Spleen (tissue), 11 donors: Measurements from ENCODE around the gene ABCC5. TPM values are rescaled to one million over a fixed set of nuclear protein-coding genes. Genes with fewer than 3 reads are reported as not detected.

Source experiments
- DNase-seq: peaks from one replicate; pipeline ENCODE4 v3.0.0-alpha.2; 2020
- H3K27ac ChIP-seq, 8 donors: fragments of 200-600 bp; sonication (generic) in 7 of 8; 1 replicate in 4 of 8; 2 replicates in 4 of 8; pipeline versions ENCODE4 v1.5.0 to v1.8.0; 2016 to 2021; ENCODE audit warnings: inconsistent platforms in 4 of 8, mild to moderate bottlenecking in 4 of 8, moderate library complexity in 1 of 8
- H3K27me3 ChIP-seq, 7 donors: fragments of 200-600 bp; sonication (generic) in 6 of 7; replicated peaks in 1 of 7; 1 replicate in 4 of 7; 2 replicates in 3 of 7; pipeline versions ENCODE4 v1.5.0 to v1.8.0; 2016 to 2021; ENCODE audit warnings: inconsistent platforms in 3 of 7, mild to moderate bottlenecking in 1 of 7
- H3K36me3 ChIP-seq, 6 donors: fragments of 200-600 bp; sonication (generic) in 5 of 6; 1 replicate in 4 of 6; 2 replicates in 2 of 6; pipeline versions ENCODE4 v1.5.0 to v1.8.0; 2016 to 2021; ENCODE audit warnings: inconsistent platforms in 2 of 6
- H3K4me1 ChIP-seq, 6 donors: fragments of 200-600 bp; sonication (generic) in 5 of 6; 1 replicate in 3 of 6; 2 replicates in 3 of 6; pipeline versions ENCODE4 v1.5.0 to v1.8.0; 2016 to 2021; ENCODE audit warnings: inconsistent platforms in 3 of 6
- H3K4me3 ChIP-seq, 8 donors: fragments of 200-600 bp; sonication (generic) in 7 of 8; 1 replicate in 4 of 8; 2 replicates in 4 of 8; pipeline versions ENCODE4 v1.5.0 to v1.8.0; 2016 to 2021; ENCODE audit warnings: inconsistent platforms in 4 of 8, mild to moderate bottlenecking in 4 of 8, moderate library complexity in 2 of 8
- H3K9me3 ChIP-seq, 8 donors: fragments of 200-600 bp; sonication (generic) in 7 of 8; 1 replicate in 4 of 8; 2 replicates in 4 of 8; pipeline versions ENCODE4 v1.5.0 to v1.8.0; 2016 to 2021; ENCODE audit warnings: inconsistent platforms in 4 of 8
- CTCF ChIP-seq, 11 experiments: fragments of 200-600 bp in 7 of 11; fragments of 450-650 bp in 4 of 11; sonication (generic) in 4 of 11; IDR thresholded peaks in 8 of 11; conservative IDR thresholded peaks in 3 of 11; 1 replicate in 7 of 11; 2 replicates in 4 of 11; pipeline versions ENCODE4 v1.4.0 to v1.8.0; 2016 to 2021; ENCODE audit warnings: antibody characterized with exemption in 11 of 11, inconsistent platforms in 4 of 11, mild to moderate bottlenecking in 1 of 11
- POLR2A ChIP-seq, 3 donors: fragments of 450-650 bp; IDR thresholded peaks; one replicate each; pipeline ENCODE4 v1.5.1; 2017; ENCODE audit warnings: antibody characterized with exemption in 3 of 3, mild to moderate bottlenecking in 1 of 3
- POLR2AphosphoS5 ChIP-seq, 3 donors: sonication (generic); formaldehyde crosslinking; IDR thresholded peaks; one replicate each; pipeline ENCODE4 v1.5.1; 2017; ENCODE audit warnings: antibody characterized with exemption in 3 of 3
- WGBS, 5 donors: extraction: QIAGEN DNeasy Blood & Tissue Kit in 3 of 5; methylation state at CpG; one replicate each; pipeline versions ENCODE4 v1.1.5 to v1.1.7; 2013 to 2018; 5-methylcytosine and 5-hydroxymethylcytosine counted together
- intact Hi-C: fragments of 100-400 bp; cut with DNase I; formaldehyde crosslinking; loops from one replicate; pipeline ENCODE4 v1.15.0; 2023; ENCODE audit warnings: low total_unique reads
- polyA plus RNA-seq, 3 donors: library from polyadenylated mRNA; stranded (reverse); fragments of 200-250 nt; gene quantifications; one replicate each; pipeline ENCODE4 v1.2.1, GENCODE V29; 2013
- total RNA-seq, 7 donors: library from RNA; depleted of rRNA in 3 of 7; stranded (reverse); fragments of >200 nt in 3 of 7; fragmentation: NEBNext Ultra II Directional in 4 of 7; extraction: Animal tissue kit (Norgen Biotek cat#: 25700) in 4 of 7; gene quantifications; one replicate each; pipeline versions ENCODE4 v1.1.0 to v1.2.1, GENCODE V29; 2016 to 2021
- donor health status: healthy with polysubstance abuse.
- donor health status: DM: no; HTN: no; CAD: no; lungs with moderate emphysema.
- donor health status: DM: no; HTN: no; CAD: no.
- donor health status: Bipolar disorder and iron deficiency.
- donor health status: healthy.
- donor health status: DM: no; HTN: no; CAD: no.
- donor health status: DM: yes; HTN: yes; CAD: no.

Gene ABCC5
- total and polyA plus RNA-seq, 10 donors, result 19.6 to 112 (median 59.9) TPM

- 78 to 89% (median 82%) methylated on average over 8 to 14 of the region's 14 CpGs for WGBS, 5 donors
- Histone ChIP-seq H3K27me3 (peaks cover 0 to 7% (median 0%) of the 10 kb centered on the region in 7 donors), H3K36me3 (no peaks in the 10 kb centered on the region), H3K4me1 (no peaks in the 10 kb centered on the region), H3K4me3 (no peak overlapping the region), H3K27ac (no peak overlapping the region), H3K9me3 (no peaks in the 10 kb centered on the region)
- intact Hi-C loops, result no loop called here
- no peak for DNase-seq
- TF ChIP-seq POLR2AphosphoS5 (IDR thresholded peaks at IDR 0.05) (no peak), CTCF (IDR thresholded peaks at IDR 0.05 in 8 of 11, conservative IDR thresholded peaks at IDR 0.05 in 3 of 11) (no peak), POLR2A (IDR thresholded peaks at IDR 0.05) (no peak)
These were observed 108.6 kb downstream of the ABCC5 start for GRCh38 chr3:183909030-183909600.

DNA sequence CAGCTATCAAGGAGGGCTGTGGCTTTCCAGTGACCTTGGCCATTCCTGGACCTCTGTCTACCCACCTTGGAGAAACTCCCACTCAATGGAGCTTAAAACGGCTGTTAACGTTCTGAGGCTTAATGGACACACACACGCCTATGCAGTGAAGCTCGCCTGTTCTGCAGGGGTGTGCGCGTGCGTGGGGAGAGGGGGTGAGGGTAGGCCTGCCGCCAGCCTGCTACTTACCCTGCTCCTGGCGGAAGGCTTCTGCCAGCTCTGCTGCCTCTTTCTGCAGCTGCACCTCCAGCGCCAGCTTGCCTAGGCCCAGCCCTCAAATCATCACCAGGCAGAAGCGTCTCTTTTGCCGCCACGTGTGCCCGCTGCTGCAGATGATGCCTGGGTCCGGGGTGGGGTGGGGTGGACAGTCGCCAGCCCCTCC, 109.8 kb downstream of the ABCC5 start:
- no peak for DNase-seq
- no peaks in the 10 kb centered on the region for H3K9me3 ChIP-seq
- 81 to 91% (median 85%) methylated on average over 6 to 16 of the region's 16 CpGs for WGBS, 5 donors
- no peak for TF ChIP-seq POLR2AphosphoS5 (IDR thresholded peaks at IDR 0.05)
- TF ChIP-seq CTCF (IDR thresholded peaks at IDR 0.05 in 8 of 11, conservative IDR thresholded peaks at IDR 0.05 in 3 of 11), result no peak
- TF ChIP-seq POLR2A (IDR thresholded peaks at IDR 0.05), result no peak
- H3K27me3 ChIP-seq, result peaks cover 0 to 9% (median 0%) of the 10 kb centered on the region in 7 donors
- no peaks in the 10 kb centered on the region for H3K36me3 ChIP-seq
- H3K4me3 ChIP-seq, result no peak overlapping the region
- intact Hi-C loops, result no loop called here
- no peak overlapping the region for H3K27ac ChIP-seq
- no peaks in the 10 kb centered on the region for H3K4me1 ChIP-seq

- intact Hi-C loops, result no loop called here
- Histone ChIP-seq H3K27ac (no peak overlapping the region), H3K36me3 (no peaks in the 10 kb centered on the region), H3K9me3 (no peaks in the 10 kb centered on the region), H3K4me1 (no peaks in the 10 kb centered on the region), H3K4me3 (no peak overlapping the region), H3K27me3 (peaks cover 0 to 9% (median 0%) of the 10 kb centered on the region in 7 donors)
- no peak for TF ChIP-seq POLR2A (IDR thresholded peaks at IDR 0.05)
- TF ChIP-seq POLR2AphosphoS5 (IDR thresholded peaks at IDR 0.05), result no peak
- TF ChIP-seq CTCF (IDR thresholded peaks at IDR 0.05 in 8 of 11, conservative IDR thresholded peaks at IDR 0.05 in 3 of 11), result no peak
- 52 to 60% (median 55%) methylated on average over 6 of the region's 6 CpGs for WGBS, 5 donors
- no peak for DNase-seq
These were observed 110.5 kb downstream of the ABCC5 start for GRCh38 chr3:183907176-183907575.

DNA sequence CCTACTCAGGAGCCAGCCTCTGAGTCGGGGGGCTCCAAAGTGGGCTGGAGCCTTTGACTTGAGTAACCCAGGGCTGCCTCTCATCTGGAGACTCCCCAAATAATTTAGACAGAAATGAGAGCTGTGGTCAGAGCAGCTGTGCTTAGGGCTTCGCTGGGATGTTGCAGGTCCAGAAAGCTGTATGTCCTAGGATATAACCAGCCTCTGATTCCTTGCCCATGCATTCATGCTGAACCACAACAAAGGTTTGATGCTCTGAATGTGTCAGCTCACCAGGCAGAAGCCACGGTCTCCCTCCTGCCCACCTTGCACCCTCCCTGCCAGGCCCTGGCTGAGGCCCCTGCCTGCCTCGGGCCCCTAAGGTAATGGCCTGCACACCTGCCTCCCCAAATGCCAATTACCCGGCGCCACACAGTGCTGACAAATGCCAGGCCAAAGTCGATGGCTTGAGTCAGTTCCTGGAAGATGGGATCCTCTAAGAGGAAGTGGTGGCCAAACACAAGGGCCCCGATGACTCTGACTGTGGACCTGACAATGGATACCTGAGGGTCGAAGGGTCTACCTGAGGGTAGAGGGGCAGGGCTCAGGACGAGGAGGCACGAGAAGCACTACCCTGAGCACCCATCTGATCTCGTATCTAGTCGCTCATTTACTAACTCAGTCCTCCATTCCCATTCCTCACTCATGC, 111.3 kb downstream of the ABCC5 start:
- TF ChIP-seq POLR2A (IDR thresholded peaks at IDR 0.05), result no peak
- no peak for TF ChIP-seq CTCF (IDR thresholded peaks at IDR 0.05 in 8 of 11, conservative IDR thresholded peaks at IDR 0.05 in 3 of 11)
- TF ChIP-seq POLR2AphosphoS5 (IDR thresholded peaks at IDR 0.05), result no peak
- no peaks in the 10 kb centered on the region for H3K4me1 ChIP-seq
- 73 to 81% (median 79%) methylated on average over 12 to 13 of the region's 13 CpGs for WGBS, 5 donors
- H3K4me3 ChIP-seq, result no peak overlapping the region
- H3K36me3 ChIP-seq, result no peaks in the 10 kb centered on the region
- no peak overlapping the region for H3K27ac ChIP-seq
- DNase-seq, result no peak
- H3K9me3 ChIP-seq, result no peaks in the 10 kb centered on the region
- peaks cover 0 to 9% (median 0%) of the 10 kb centered on the region in 7 donors for H3K27me3 ChIP-seq
- intact Hi-C loops, result no loop called here
